ENCODE results near the gene STK11IP. TPM values are rescaled to one million over a fixed set of nuclear protein-coding genes. Genes with fewer than 3 reads are reported as not detected.

The STK11IP gene
- total RNA-seq, 1 donor from 2014 or later: 34.5 TPM

- Mint-ChIP-seq H3K4me3 (ENCODE audit: unreplicated experiment) (peak overlapping the region; percentile 13), H3K27me3 (ENCODE audit: unreplicated experiment) (peaks cover 13% of the 10 kb centered on the region), H3K4me1 (ENCODE audit: low read depth, unreplicated experiment) (peaks cover 3% of the 10 kb centered on the region), H3K27ac (ENCODE audit: unreplicated experiment) (peak overlapping the region; percentile 65), H3K9me3 (ENCODE audit: unreplicated experiment) (peaks cover 3% of the 10 kb centered on the region), H3K36me3 (ENCODE audit: unreplicated experiment) (peaks cover 10% of the 10 kb centered on the region)
- no peak for TF ChIP-seq CTCF (IDR thresholded peaks at IDR 0.05; ENCODE audit: partially characterized antibody, unreplicated experiment)
- no peak for DNase-seq
These were observed 39.5 kb downstream of the STK11IP start for GRCh38 chr2:219636941-219637841.

- DNase-seq: no peak
- Mint-ChIP-seq H3K27ac (ENCODE audit: unreplicated experiment) (no peak overlapping the region), H3K27me3 (ENCODE audit: unreplicated experiment) (peaks cover 13% of the 10 kb centered on the region), H3K36me3 (ENCODE audit: unreplicated experiment) (peaks cover 10% of the 10 kb centered on the region), H3K4me1 (ENCODE audit: low read depth, unreplicated experiment) (peaks cover 3% of the 10 kb centered on the region), H3K4me3 (ENCODE audit: unreplicated experiment) (no peak overlapping the region), H3K9me3 (ENCODE audit: unreplicated experiment) (peaks cover 6% of the 10 kb centered on the region)
- no peak for TF ChIP-seq CTCF (IDR thresholded peaks at IDR 0.05; ENCODE audit: partially characterized antibody, unreplicated experiment)
These were observed 40.2 kb downstream of the STK11IP start for GRCh38 chr2:219637842-219638185.

GRCh38 chr2:219638217-219638947 is 40.7 kb downstream of the STK11IP start:
- peaks cover 14% of the 10 kb centered on the region for H3K27me3 Mint-ChIP-seq (ENCODE audit: unreplicated experiment)
- H3K4me3 Mint-ChIP-seq (ENCODE audit: unreplicated experiment): no peak overlapping the region
- TF ChIP-seq CTCF (IDR thresholded peaks at IDR 0.05; ENCODE audit: partially characterized antibody, unreplicated experiment): no peak
- no peak overlapping the region for H3K27ac Mint-ChIP-seq (ENCODE audit: unreplicated experiment)
- no peak for DNase-seq
- peaks cover 10% of the 10 kb centered on the region for H3K36me3 Mint-ChIP-seq (ENCODE audit: unreplicated experiment)
- peaks cover 3% of the 10 kb centered on the region for H3K4me1 Mint-ChIP-seq (ENCODE audit: low read depth, unreplicated experiment)
- peaks cover 6% of the 10 kb centered on the region for H3K9me3 Mint-ChIP-seq (ENCODE audit: unreplicated experiment)

GRCh38 chr2:219638948-219639755 is 41.5 kb downstream of the STK11IP start:
- no peak for DNase-seq

More at GRCh38 chr2:219638948-219639755, 41.5 kb downstream of the STK11IP start:
- no peak overlapping the region for H3K27ac Mint-ChIP-seq (ENCODE audit: unreplicated experiment)
- H3K36me3 Mint-ChIP-seq (ENCODE audit: unreplicated experiment): peaks cover 10% of the 10 kb centered on the region
- no peak for TF ChIP-seq CTCF (IDR thresholded peaks at IDR 0.05; ENCODE audit: partially characterized antibody, unreplicated experiment)
- peaks cover 6% of the 10 kb centered on the region for H3K9me3 Mint-ChIP-seq (ENCODE audit: unreplicated experiment)
- peaks cover 6% of the 10 kb centered on the region for H3K4me1 Mint-ChIP-seq (ENCODE audit: low read depth, unreplicated experiment)
- H3K27me3 Mint-ChIP-seq (ENCODE audit: unreplicated experiment): peaks cover 15% of the 10 kb centered on the region
- H3K4me3 Mint-ChIP-seq (ENCODE audit: unreplicated experiment): no peak overlapping the region

Measured in glutamatergic neuron (in vitro differentiated cells).